OCI-LY7 (cell line): ENCODE data around the gene CHCHD6.

Experiments used
- CTCF ChIP-seq: fragments of 200-600 bp; sonication (generic); conservative IDR thresholded peaks from 2 replicates; pipeline ENCODE4 v1.5.1; 2014; ENCODE audit warnings: mild to moderate bottlenecking, antibody characterized with exemption, low read length, moderate library complexity, mixed read lengths
- EZH2phosphoT487 ChIP-seq: fragments of 200-600 bp; sonication (generic); IDR thresholded peaks from 2 replicates; pipeline ENCODE4 v1.6.1; 2018; ENCODE audit warnings: low read depth, borderline replicate concordance, mild to moderate bottlenecking, mixed run types, antibody characterized with exemption, low read length, moderate library complexity, mixed read lengths

DNA sequence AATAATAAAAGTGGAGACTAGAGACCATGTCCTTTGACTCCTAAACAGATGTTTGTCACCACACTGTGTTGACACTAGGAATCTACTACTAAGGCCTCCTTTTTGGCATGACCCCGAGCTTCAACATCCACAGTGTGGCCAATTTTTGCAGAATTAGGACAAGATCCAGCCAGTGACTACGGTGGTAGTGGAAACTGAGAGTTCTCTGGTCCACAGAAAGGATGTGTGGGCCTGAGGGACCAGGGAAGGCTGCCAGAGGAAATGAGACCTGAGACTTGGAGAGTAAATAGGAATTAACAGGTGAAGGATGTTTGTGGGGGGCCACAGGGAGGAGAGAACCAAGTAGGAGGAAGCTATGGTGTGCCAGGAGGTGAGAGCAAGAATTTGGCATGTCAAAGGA is 122.7 kb downstream of the CHCHD6 start:
- no peak for TF ChIP-seq CTCF
- TF ChIP-seq EZH2phosphoT487: no peak
